ENCODE measurements around the gene REXO4. TPM values are rescaled to one million over a fixed set of nuclear protein-coding genes. Genes with fewer than 3 reads are reported as not detected.

The REXO4 gene
- total and polyA plus RNA-seq, 2 of the 8 experiments (the other 6 are each of a cell fraction or from before 2014, with no cell fraction given) = 19.1 to 38.3 TPM

DNA sequence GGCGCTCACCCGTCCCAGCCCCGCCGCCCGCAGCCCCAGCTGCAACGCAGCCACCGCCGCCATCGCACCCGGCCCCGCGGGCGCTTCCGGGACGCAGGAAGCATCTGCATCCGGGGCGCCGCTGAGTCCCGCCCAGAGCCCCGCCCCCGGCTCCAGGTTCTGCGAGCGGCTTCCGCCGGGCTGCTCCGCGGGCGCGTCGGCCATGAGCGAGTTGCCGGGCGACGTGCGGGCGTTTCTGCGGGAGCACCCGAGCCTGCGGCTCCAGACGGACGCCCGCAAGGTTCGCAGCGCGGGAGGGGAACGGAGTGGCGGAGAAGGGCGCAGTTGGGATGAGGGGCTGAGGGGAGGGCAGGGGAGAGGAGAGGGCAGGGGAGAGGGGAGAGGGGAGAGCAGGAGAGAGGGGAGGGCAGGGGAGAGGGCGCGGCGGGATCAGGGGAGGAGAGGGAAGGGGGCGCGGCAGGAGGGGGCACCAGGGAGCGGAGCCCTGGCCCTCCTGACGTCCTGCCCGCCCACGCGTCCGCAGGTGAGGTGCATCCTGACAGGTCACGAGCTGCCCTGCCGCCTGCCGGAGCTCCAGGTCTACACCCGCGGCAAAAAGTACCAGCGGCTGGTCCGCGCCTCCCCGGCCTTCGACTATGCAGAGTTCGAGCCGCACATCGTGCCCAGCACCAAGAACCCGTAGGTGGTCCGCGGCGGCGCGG is 61.3 kb downstream of the REXO4 start, which contains the start of the genes SURF1 and SURF2:
Gene SURF1 (minus strand): TSS at position 97 of the 701 bp plus-strand sequence. CDS start 34 bp downstream, at position 63.
Gene SURF2 (plus strand): TSS at position 160 of the 701 bp plus-strand sequence. CDS start 43 bp downstream, at position 203.
- ChIA-PET CTCF (ENCODE audit: partially characterized antibody) (interaction anchor here (0.6 to 8.2 kb wide), 17 partner anchors 7 to 369 kb away, joined by 3 to 90 read pairs (median 5); partner anchors contain the start of genes MED22 and RPL7A), POLR2A (ENCODE audit: partially characterized antibody) (interaction anchor here (0.9 to 16.1 kb wide), 14 partner anchors 12 to 323 kb away, joined by 3 to 461 read pairs (median 4); partner anchors contain the start of genes MED22, REXO4, RPL7A and STKLD1)
- Histone ChIP-seq H4K20me1 (replicated peaks in 1 of 2; ENCODE audit: control insufficient read depth in 1 of 2, insufficient read depth in 2 of 2, low read length in 2 of 2) (peaks cover 10 to 11% of the 10 kb centered on the region in 2 experiments), H3K4me2 (ENCODE audit: insufficient read depth in 1 of 2, low read depth in 2 of 2, low read length in 2 of 2) (peak within 1 kb of the TSS; percentile 69 to 84), H3K36me3 (ENCODE audit: control insufficient read depth in 2 of 4, insufficient read depth in 4 of 4, low read length in 3 of 4) (peaks cover 4 to 32% (median 20%) of the 10 kb centered on the region in 4 experiments; a peak in 7 of 8 replicates), H3K14ac (ENCODE audit: insufficient read length) (no peak within 1 kb of the TSS), H3K27ac (ENCODE audit: low read depth, low read length) (no peak within 1 kb of the TSS), H3K56ac (replicated peaks; ENCODE audit: insufficient read length, low read depth, low read length) (no peak within 1 kb of the TSS), H2BK12ac (ENCODE audit: low read depth, low read length) (no peak within 1 kb of the TSS), H3K79me1 (ENCODE audit: low read depth, low read length) (peaks cover 2% of the 10 kb centered on the region; the same call in 1 of the 2 replicates), H2BK5ac (ENCODE audit: low read depth, low read length) (peak within 1 kb of the TSS; percentile 75; the same call in 1 of the 2 replicates), H2BK20ac (ENCODE audit: low read length) (no peak within 1 kb of the TSS), H3K79me2 (ENCODE audit: control insufficient read depth in 1 of 2, insufficient read depth in 2 of 2, low read length in 2 of 2) (peaks cover 0 to 20% of the 10 kb centered on the region in 2 experiments; a peak in 2 of 4 replicates), H2AFZ (ENCODE audit: low read length) (no peak within 1 kb of the TSS), H3K23ac (ENCODE audit: insufficient read length) (no peak within 1 kb of the TSS), H3K27me3 (replicated peaks in 1 of 4; ENCODE audit: control insufficient read depth in 3 of 4, extremely low read depth in 1 of 4, insufficient read depth in 3 of 4, low read length in 3 of 4) (no peaks in the 10 kb centered on the region), H3K4ac (replicated peaks; ENCODE audit: insufficient read length, low read depth, low read length) (no peak within 1 kb of the TSS), H4K5ac (ENCODE audit: insufficient read length, low read depth, low read length) (peak within 1 kb of the TSS; percentile 87), H2AK5ac (ENCODE audit: low read depth, low read length) (no peak within 1 kb of the TSS), H3K4me1 (replicated peaks in 1 of 4; ENCODE audit: control insufficient read depth in 3 of 4, insufficient read depth in 4 of 4, low read length in 3 of 4) (peaks cover 0 to 8% (median 3%) of the 10 kb centered on the region in 4 experiments; a peak in 5 of 7 replicates), H4K8ac (ENCODE audit: extremely low read depth, insufficient read depth, low read length) (no peak within 1 kb of the TSS; the same call in 1 of the 2 replicates), H3K23me2 (ENCODE audit: low read depth, low read length) (peaks cover 2% of the 10 kb centered on the region; the same call in 1 of the 2 replicates), H3K9me3 (ENCODE audit: insufficient read depth in 2 of 2, low read depth in 1 of 2, low read length in 1 of 2) (no peaks in the 10 kb centered on the region), H3K18ac (ENCODE audit: extremely low read depth, low read length) (peak within 1 kb of the TSS; percentile 83), H4K91ac (replicated peaks; ENCODE audit: insufficient read length, low read length) (no peak within 1 kb of the TSS), H2BK15ac (ENCODE audit: low read length) (no peak within 1 kb of the TSS), H3K4me3 (ENCODE audit: extremely low read depth in 1 of 4, insufficient read depth in 2 of 4, low read depth in 3 of 4, low read length in 4 of 4) (peak within 1 kb of the TSS; percentile 72 to 97 (median 96)), H2BK120ac (replicated peaks; ENCODE audit: low read depth, low read length) (no peak within 1 kb of the TSS), H3K9ac (replicated peaks in 1 of 4; ENCODE audit: extremely low read depth in 1 of 4, low read depth in 3 of 4, low read length in 3 of 4) (peak within 1 kb of the TSS; percentile 45 to 84 (median 77))
- DNase-seq (ENCODE audit: low read depth in 1 of 2, low spot score in 2 of 2) (peak in 1 of 2 experiments; percentile 89), FAIRE-seq (no peak)
- WGBS, 2 experiments (ENCODE audit: extremely low coverage in 1 of 2, insufficient coverage in 1 of 2, insufficient read length in 1 of 2, insufficient replicate concordance in 2 of 2, low coverage in 1 of 2, low lambda C conversion rate in 2 of 2, missing lambda C conversion rate in 1 of 2) = 2% methylated on average over 46 of the region's 78 CpGs; no CpG with 5 or more reads in 1 of the 2 experiments
- TF ChIP-seq TAF7 (optimal IDR thresholded peaks at IDR 0.05; ENCODE audit: borderline replicate concordance, low read depth, low read length) (peak; percentile 58), EGR1 (IDR thresholded peaks at IDR 0.05; ENCODE audit: borderline replicate concordance, low read depth, low read length) (peak; percentile 95), SIN3A (conservative IDR thresholded peaks at IDR 0.05 in 1 of 2, IDR thresholded peaks at IDR 0.05 in 1 of 2; ENCODE audit: low read depth in 1 of 2, low read length in 2 of 2) (peak; percentile 51 to 92; a peak in 2 of 4 replicates), PHF8 (conservative IDR thresholded peaks at IDR 0.05; ENCODE audit: low read depth, low read length) (peak; percentile 87), BACH1 (IDR thresholded peaks at IDR 0.05; ENCODE audit: low read length) (no peak), MAX (IDR thresholded peaks at IDR 0.05) (peak; percentile 61), SIX5 (IDR thresholded peaks at IDR 0.05; ENCODE audit: low read depth, low read length) (no peak), FOSL1 (IDR thresholded peaks at IDR 0.05; ENCODE audit: insufficient read depth, low read depth, low read length) (no peak), TCF12 (IDR thresholded peaks at IDR 0.05; ENCODE audit: low read depth, low read length) (no peak), POLR2A (IDR thresholded peaks at IDR 0.05; ENCODE audit: control extremely low read depth in 1 of 2, low read depth in 2 of 2, low read length in 2 of 2) (peak in 1 of 2 experiments; percentile 77; a peak in 2 of 3 replicates)

Data from H1 (cell line).